Suppressor macrophage treated with lipopolysaccharide for 1 hour (primary cell): ENCODE results near the gene DBF4B.
"Not testable (repeated sequence)": the region's sequence is repeated elsewhere in the genome, so short reads cannot be mapped to it uniquely, and the experiment has no call there.

Experiments
- DNase-seq, 3 donors: peaks; one replicate each; pipeline ENCODE4 v3.0.0-alpha.2; 2020 to 2022

Gene DBF4B, protein sequence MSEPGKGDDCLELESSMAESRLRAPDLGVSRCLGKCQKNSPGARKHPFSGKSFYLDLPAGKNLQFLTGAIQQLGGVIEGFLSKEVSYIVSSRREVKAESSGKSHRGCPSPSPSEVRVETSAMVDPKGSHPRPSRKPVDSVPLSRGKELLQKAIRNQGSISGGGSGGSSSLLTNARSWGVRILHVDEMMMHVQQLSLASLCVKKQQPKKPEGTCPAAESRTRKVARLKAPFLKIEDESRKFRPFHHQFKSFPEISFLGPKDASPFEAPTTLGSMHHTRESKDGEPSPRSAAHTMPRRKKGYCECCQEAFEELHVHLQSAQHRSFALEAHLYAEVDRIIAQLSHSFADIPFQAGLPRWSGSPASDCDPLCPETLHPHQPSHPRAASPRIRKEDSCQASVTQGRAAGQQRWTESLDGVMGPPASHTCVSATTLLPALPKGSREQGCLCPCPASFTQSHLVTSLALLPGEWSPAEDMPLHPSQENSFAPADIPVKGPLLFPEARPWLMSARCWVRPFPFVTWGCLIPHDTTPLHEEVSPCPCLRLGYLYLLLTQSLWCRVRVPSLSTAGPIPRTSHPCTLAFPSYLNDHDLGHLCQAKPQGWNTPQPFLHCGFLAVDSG

GRCh38 chr17:44708401-44709263 lies at the start of gene DBF4B:
Gene DBF4B (plus strand): TSS chr17:44708665. CDS start chr17:44708821, 156 bp downstream.
- DNase-seq, result peak; percentile 92 to 95 (median 94)

GRCh38 chr17:44661835-44662234 lies 46.6 kb upstream of the DBF4B start:
- DNase-seq, result no peak

GRCh38 chr17:44663095-44663494 lies 45.4 kb upstream of the DBF4B start:
- DNase-seq, result no peak

- DNase-seq, result no peak
Measured at GRCh38 chr17:44664867-44665266, 43.6 kb upstream of the DBF4B start.

GRCh38 chr17:44666006-44666405 lies 42.5 kb upstream of the DBF4B start:
- no peak for DNase-seq

DNA sequence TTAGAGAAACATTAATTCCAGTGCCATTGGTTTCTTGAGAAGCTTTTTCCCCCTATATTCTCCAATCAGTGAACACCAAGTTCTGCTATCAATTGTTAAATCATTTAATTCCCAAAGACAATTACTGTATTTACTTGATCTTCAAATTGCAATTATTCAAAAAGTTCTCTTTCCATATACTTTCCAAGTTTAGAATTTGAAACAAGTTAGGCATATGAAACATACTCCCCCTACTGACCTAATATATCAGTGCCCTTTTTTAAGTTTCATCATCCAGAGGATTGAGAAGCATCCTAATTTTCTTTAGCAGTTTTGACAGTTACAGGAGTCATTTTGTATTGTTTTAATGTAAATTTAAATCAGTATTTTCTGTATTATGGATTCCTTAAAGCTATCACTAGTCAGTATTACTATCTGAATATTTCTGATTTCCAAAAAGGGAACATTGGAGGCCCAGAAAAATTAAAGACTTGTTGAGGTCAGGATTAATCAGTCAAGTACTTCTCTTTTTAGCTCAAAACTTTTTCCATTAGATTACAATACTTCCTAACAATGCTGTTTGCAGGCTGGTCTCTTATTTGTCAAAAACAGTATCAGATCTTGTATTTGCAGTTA lies 35.9 kb upstream of the DBF4B start:
- DNase-seq, result peak; percentile 21 to 57 (median 45)

DNA sequence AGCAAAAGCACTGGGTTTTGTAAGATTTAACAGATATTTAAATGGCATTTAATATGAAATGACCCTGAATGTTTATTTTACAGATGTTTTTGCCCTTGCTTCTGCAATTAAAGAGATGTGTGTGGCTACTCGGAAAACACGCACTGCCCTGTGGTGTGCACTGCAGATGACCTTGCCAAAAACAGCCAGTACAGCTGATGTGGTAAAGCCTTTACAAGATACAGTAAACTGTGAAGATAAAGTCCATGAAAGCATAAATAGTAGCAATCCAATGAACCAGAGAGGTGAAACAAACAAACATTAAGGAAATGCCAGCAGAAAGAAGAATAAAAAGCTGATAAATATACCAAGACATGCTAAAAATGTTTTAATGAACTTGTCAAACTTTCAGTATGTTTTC lies 34.6 kb upstream of the DBF4B start:
- DNase-seq, result no peak

DNA sequence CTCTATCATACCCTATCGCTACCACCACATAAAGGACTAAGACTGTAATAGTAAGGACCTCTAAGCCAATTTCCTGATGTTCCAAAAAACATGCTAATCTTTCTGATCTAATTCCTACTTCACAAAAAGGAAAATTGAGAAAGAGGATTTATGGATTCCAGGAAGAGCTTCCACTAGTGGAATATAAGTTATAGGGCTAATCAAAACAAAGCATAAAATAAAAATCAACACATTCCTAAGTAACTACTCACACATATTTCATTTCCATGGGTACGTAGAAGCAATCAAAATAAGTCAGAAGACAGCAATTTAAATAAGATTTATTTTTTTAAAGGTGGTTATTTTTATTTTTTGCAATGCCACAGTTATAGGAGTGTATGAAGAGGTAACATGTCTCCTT lies 31.3 kb upstream of the DBF4B start:
- DNase-seq, result no peak

- peak; percentile 31 to 51 (median 35) for DNase-seq
Measured at GRCh38 chr17:44683303-44683702, 25.2 kb upstream of the DBF4B start.

DNA sequence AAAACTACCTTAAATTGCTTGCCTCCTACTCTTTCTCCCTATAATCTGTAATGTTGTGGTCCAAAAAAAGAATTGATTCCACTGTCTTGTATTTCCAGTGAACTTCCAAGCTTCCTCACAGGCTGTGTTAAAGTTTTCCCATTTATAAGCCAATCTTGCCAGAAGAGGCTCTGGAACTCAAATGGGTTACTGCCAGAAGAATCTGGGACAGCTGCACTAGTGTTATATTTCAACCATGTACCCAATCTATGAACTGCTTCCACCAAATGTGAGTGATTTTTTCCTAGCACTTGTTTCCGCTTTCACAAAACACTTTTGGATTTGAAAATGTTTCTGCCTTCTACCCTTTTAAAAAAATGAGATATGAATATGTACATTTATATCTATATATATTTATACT lies 20.7 kb upstream of the DBF4B start:
- DNase-seq, result no peak

DNA sequence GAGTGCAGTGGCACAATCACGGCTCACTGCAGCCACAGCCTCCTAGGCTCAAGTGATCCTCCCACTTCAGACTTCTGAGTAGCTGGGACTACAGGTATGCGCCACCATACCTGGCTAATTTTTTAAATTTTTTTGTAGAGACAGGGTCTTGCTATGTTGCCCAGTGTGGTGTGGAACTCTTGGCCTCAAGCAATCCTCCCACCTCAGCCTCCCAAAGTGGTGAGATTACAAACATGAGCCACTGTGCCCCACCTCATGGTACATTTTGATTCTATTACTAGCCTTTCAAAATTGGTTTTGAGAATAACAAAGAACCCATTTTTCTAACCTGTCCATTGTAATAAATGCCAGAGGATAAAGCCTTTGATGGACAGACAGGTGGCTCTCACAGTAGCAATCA lies 20.3 kb upstream of the DBF4B start:
- no peak for DNase-seq

DNA sequence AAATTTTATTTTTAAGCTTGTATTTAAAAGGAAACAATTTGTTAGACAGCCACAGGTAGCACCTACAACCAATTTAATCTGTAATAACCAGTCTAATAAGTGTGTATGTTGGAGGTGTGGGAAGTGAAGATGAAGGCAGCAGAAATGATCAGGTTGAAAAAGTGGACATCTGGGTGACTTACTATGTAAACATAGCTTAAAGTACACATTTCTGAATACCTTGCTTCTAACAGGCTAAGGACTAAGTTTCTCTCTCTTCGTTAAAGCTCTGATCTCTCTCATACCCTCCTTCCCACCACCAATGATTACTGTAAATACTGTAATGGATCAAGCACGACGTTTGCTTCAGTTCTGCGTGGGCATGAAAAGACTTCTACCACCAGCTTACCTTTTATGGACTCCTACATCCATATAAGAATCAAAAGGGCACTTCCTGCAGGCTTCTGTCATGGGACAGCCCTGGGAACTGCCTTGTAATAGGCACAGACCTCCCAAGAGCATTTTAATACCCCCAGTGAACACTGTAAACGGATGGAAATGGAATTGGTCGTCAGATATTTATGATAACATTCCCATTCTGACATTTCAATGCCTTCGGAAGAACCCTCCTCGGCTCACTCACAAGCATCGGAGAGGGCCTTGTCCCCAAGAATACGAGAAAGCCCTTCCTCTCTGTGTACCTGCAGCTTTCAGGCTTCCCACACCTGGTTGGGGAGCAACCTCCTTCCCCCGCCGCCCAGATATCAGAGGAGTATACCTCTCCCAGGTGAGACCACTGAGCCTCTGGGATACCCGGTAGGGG lies 19.6 kb upstream of the DBF4B start:
- DNase-seq, result no peak

- DNase-seq, result peak; percentile 95
Measured at GRCh38 chr17:44689477-44690217, 18.8 kb upstream of the DBF4B start, which contains the start of gene CCDC43. Gene CCDC43 (minus strand): TSS chr17:44689776. CDS start chr17:44689753, 23 bp downstream.

GRCh38 chr17:44690746-44691306 lies 17.6 kb upstream of the DBF4B start:
- DNase-seq, result peak in 1 of 3 donors; percentile 15

GRCh38 chr17:44693609-44694008 lies 14.9 kb upstream of the DBF4B start:
- DNase-seq, result no peak

DNA sequence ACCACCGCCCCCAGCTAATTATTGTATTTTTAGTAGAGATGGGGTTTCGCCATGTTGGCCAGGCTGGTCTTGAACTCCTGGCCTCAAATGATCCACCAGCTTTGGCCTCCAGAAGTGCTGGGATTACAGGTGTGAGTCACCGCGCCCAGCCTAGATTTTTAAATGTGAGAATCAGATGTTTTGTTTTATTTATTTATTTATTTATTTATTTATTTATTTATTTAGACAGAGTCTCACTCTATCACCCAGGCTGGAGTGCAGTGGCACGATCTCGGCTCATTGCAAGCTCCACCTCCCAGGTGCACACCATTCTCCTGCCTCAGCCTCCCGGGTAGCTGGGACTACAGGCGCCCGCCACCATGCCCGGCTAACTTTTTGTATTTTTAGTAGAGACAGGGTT lies 8.2 kb upstream of the DBF4B start:
- DNase-seq, result not testable (repeated sequence)

DNA sequence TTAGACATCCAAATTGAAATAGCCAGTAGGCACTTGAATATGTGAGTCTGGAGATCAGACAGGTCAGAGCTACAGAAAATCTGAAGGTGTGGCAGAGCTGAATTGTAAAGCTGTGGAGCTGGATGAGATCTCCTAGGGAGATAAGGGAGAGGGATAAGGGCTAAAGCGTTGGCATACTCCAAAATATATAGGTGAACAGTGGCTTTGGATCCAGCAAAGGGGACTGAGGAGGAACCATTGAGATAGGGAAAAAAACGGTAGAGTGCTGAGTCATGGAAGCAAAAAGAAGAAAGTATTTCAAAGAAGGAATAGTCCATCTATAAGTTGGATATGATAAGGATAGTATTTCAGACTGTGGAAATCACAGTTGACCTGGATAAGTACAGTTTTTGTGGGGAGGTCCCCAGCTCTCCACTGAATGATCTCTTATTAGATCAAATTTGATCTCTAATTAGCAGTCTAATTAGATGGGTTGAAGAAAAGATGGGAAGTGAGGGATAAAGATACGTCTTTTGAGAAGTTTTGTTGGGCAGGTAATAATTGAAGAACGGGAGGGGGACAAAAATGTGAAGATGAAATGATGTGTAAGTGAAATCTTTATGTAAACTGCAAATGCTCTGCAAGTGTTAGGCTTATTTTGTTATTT lies 587 bp upstream of the DBF4B start:
- DNase-seq, result no peak

DNA sequence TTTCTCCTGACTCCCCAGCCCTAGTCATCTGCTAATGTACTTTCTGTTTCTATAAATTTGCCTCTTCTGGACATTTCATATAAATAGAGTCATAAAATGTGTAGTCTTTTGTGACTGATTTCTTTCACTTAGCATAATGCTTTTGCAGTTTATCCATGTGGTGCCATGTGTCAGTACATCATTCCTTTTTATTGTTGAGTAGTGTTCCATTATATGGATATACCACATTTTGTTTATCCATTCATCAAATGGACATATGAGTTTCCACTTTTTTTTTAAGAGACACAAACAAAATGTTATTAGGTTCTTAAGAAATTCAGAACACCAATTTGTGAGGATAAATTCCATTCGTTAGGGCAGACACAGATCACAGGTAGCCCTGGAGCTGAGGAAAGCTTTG lies 11.0 kb downstream of the DBF4B start:
- no peak for DNase-seq

DNA sequence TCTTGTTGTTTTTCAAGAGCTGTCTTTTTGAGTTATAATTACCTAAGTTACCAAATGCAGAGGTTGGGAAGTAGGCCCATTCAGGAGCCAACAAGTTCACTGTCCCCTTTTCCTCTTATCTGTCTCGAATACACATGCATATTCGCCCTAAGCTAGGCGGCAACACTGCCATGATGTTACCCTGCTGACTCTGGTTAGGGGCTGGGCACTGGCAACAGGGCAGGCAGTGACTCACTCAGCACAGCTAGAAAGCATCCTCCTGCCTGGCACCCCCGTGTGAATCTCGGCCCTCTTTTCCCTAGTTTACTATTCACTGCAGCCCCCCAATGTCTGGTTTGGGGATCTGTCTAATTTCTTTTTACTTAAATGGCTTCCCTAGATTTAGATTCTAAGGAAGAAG lies 13.8 kb downstream of the DBF4B start:
- no peak for DNase-seq

- DNase-seq, result not testable (repeated sequence)
Measured at GRCh38 chr17:44726121-44726520, 17.7 kb downstream of the DBF4B start.
